GM19468 (cell line): ENCODE data around the gene CXCL16.

Experiments used
- ATAC-seq: cut with Tn5 transposase; IDR thresholded peaks from one replicate; pipeline ENCODE4 v1.9.1; 2021; ENCODE audit warnings: mild to moderate bottlenecking, moderate library complexity, moderate number of reproducible peaks; ENCODE audit not compliant: unreplicated experiment; ENCODE audit errors: extremely low read depth

The CXCL16 gene

GRCh38 chr17:4753392-4753791, 13.7 kb upstream of the CXCL16 start:
- ATAC-seq: no peak

- no peak for ATAC-seq
Observed at GRCh38 chr17:4751932-4752331, 12.2 kb upstream of the CXCL16 start.

GRCh38 chr17:4750606-4751005, 10.9 kb upstream of the CXCL16 start:
- ATAC-seq: no peak

- ATAC-seq: no peak
Observed at GRCh38 chr17:4748686-4749085, 9.0 kb upstream of the CXCL16 start.

GRCh38 chr17:4747847-4748246, 8.1 kb upstream of the CXCL16 start:
- no peak for ATAC-seq

GRCh38 chr17:4744999-4745969, 5.6 kb upstream of the CXCL16 start:
- ATAC-seq: no peak

- ATAC-seq: no peak
Observed at GRCh38 chr17:4743898-4744297, 4.2 kb upstream of the CXCL16 start.

- ATAC-seq: no peak
Observed at GRCh38 chr17:4743216-4743615, 3.5 kb upstream of the CXCL16 start.

- no peak for ATAC-seq
Observed at GRCh38 chr17:4742629-4743028, 2.9 kb upstream of the CXCL16 start.

- no peak for ATAC-seq
Observed at GRCh38 chr17:4742133-4742532, 2.4 kb upstream of the CXCL16 start.

GRCh38 chr17:4741544-4741943, 1.8 kb upstream of the CXCL16 start:
- ATAC-seq: no peak

GRCh38 chr17:4740584-4740983, 856 bp upstream of the CXCL16 start:
- no peak for ATAC-seq

- ATAC-seq: no peak
Observed at GRCh38 chr17:4740025-4740351, 260 bp upstream of the CXCL16 start.

GRCh38 chr17:4738136-4739121, 1.3 kb downstream of the CXCL16 start:
- no peak for ATAC-seq

- ATAC-seq: no peak
Observed at GRCh38 chr17:4735876-4736651, 3.7 kb downstream of the CXCL16 start.

GRCh38 chr17:4734857-4735475, 4.8 kb downstream of the CXCL16 start:
- ATAC-seq: no peak

- ATAC-seq: no peak
Observed at GRCh38 chr17:4733073-4733531, 6.6 kb downstream of the CXCL16 start.

GRCh38 chr17:4728124-4728523, 11.6 kb downstream of the CXCL16 start:
- no peak for ATAC-seq

GRCh38 chr17:4725646-4726310, 13.9 kb downstream of the CXCL16 start:
- no peak for ATAC-seq
